Type B pancreatic cell (in vitro differentiated cells): ENCODE results near the gene NDUFA12. TPM values are rescaled to one million over a fixed set of nuclear protein-coding genes. Genes with fewer than 3 reads are reported as not detected.
"Not testable (repeated sequence)": the region's sequence is repeated elsewhere in the genome, so short reads cannot be mapped to it uniquely, and the experiment has no call there.

ENCODE experiments used
- DNase-seq: peaks from one replicate; pipeline ENCODE4 v3.0.0; 2021; ENCODE audit warnings: mixed read lengths; ENCODE audit not compliant: unreplicated experiment; ENCODE audit errors: extremely low spot score
- H3K27ac Mint-ChIP-seq: 2 replicates; pipeline ENCODE4 v1.8.0; 2021; ENCODE audit warnings: mild to moderate bottlenecking, mixed read lengths
- H3K27me3 Mint-ChIP-seq: 2 replicates; pipeline ENCODE4 v1.8.0; 2021; ENCODE audit warnings: mixed read lengths
- H3K36me3 Mint-ChIP-seq: 2 replicates; pipeline ENCODE4 v1.8.0; 2021; ENCODE audit warnings: mixed read lengths
- H3K4me1 Mint-ChIP-seq: one replicate; pipeline ENCODE4 v1.8.0; 2021; ENCODE audit warnings: mixed read lengths; ENCODE audit not compliant: unreplicated experiment
- H3K4me3 Mint-ChIP-seq: 2 replicates; pipeline ENCODE4 v1.8.0; 2021; ENCODE audit warnings: mild to moderate bottlenecking, mixed read lengths
- H3K9me3 Mint-ChIP-seq: 2 replicates; pipeline ENCODE4 v1.8.0; 2021; ENCODE audit warnings: mixed read lengths
- total RNA-seq: library from RNA; stranded (reverse); gene quantifications from 2 replicates; pipeline ENCODE4 v1.2.1, GENCODE V29; 2021; ENCODE audit warnings: low replicate concordance
- TF ChIP-seq, protein P1 (sequence below): fragments of 200-600 bp; sonication (generic); conservative IDR thresholded peaks from 2 replicates; pipeline ENCODE4 v1.5.0; 2021; ENCODE audit warnings: antibody characterized with exemption, mild to moderate bottlenecking

The NDUFA12 gene
- total RNA-seq, 1 donor from 2014 or later = 109 TPM

DNA sequence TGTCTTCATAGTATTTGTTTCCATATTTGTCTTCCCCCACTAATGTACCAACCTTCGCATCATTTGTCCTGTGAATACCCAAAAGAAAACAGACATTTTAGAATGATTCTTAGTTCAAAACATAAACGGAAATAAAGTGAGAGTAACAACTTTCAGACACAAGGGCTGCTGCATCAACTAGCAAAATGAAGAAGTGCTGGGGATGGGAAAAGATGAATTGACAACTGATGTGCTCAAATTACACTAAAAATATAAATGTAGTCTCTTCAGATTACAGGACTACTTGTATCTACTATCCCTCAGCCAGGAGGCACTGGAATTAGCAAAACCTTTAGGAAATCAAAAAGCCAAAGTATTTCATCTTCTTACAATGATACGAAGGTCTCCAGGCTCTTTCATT lies 743 bp downstream of the NDUFA12 start:
- peak overlapping the region; percentile 94 for H3K27ac Mint-ChIP-seq
- peaks cover 20% of the 10 kb centered on the region for H3K36me3 Mint-ChIP-seq
- no peaks in the 10 kb centered on the region for H3K27me3 Mint-ChIP-seq
- no peak for DNase-seq
- TF ChIP-seq, protein P1, sequence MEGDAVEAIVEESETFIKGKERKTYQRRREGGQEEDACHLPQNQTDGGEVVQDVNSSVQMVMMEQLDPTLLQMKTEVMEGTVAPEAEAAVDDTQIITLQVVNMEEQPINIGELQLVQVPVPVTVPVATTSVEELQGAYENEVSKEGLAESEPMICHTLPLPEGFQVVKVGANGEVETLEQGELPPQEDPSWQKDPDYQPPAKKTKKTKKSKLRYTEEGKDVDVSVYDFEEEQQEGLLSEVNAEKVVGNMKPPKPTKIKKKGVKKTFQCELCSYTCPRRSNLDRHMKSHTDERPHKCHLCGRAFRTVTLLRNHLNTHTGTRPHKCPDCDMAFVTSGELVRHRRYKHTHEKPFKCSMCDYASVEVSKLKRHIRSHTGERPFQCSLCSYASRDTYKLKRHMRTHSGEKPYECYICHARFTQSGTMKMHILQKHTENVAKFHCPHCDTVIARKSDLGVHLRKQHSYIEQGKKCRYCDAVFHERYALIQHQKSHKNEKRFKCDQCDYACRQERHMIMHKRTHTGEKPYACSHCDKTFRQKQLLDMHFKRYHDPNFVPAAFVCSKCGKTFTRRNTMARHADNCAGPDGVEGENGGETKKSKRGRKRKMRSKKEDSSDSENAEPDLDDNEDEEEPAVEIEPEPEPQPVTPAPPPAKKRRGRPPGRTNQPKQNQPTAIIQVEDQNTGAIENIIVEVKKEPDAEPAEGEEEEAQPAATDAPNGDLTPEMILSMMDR = no peak
- H3K4me3 Mint-ChIP-seq = peak overlapping the region; percentile 97
- peaks cover 13% of the 10 kb centered on the region for H3K9me3 Mint-ChIP-seq
- peaks cover 22% of the 10 kb centered on the region for H3K4me1 Mint-ChIP-seq

DNA sequence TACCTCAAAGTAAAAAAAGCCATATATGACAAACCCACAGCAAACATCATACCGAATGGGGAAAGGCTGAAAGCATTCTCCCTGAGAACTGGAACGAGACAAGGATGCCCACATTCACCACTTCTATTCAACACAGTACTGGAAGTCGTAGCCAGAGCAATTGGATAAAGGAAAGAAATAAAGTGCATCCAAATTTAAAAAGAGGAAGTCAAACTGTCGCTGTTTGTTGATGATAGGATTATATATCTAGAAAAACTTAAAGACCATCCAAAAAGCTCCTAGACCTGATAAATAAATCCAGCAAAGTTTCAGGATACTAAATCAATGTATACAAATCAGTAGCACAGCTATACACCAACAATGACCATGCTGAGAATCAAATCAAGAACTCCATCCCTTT lies 5.2 kb downstream of the NDUFA12 start:
- no peaks in the 10 kb centered on the region for H3K9me3 Mint-ChIP-seq
- no peak overlapping the region for H3K27ac Mint-ChIP-seq
- TF ChIP-seq, protein P1 = no peak
- H3K4me1 Mint-ChIP-seq = peaks cover 18% of the 10 kb centered on the region
- H3K36me3 Mint-ChIP-seq = peaks cover 22% of the 10 kb centered on the region
- no peak for DNase-seq
- H3K27me3 Mint-ChIP-seq = no peaks in the 10 kb centered on the region
- no peak overlapping the region for H3K4me3 Mint-ChIP-seq

GRCh38 chr12:94997726-94998125 lies 5.8 kb downstream of the NDUFA12 start:
- Mint-ChIP-seq H3K27ac (no peak overlapping the region), H3K4me3 (no peak overlapping the region), H3K4me1 (peaks cover 16% of the 10 kb centered on the region), H3K9me3 (no peaks in the 10 kb centered on the region), H3K27me3 (no peaks in the 10 kb centered on the region), H3K36me3 (peaks cover 21% of the 10 kb centered on the region)
- TF ChIP-seq, protein P1 = no peak
- DNase-seq = no peak

- TF ChIP-seq, protein P1 = no peak
- no peak for DNase-seq
- Mint-ChIP-seq H3K4me1 (peaks cover 13% of the 10 kb centered on the region), H3K9me3 (no peaks in the 10 kb centered on the region), H3K4me3 (no peak overlapping the region), H3K27me3 (no peaks in the 10 kb centered on the region), H3K27ac (peak overlapping the region; percentile 7), H3K36me3 (peaks cover 24% of the 10 kb centered on the region)
These were observed 6.4 kb downstream of the NDUFA12 start for GRCh38 chr12:94997061-94997460.

GRCh38 chr12:94994312-94994711 lies 9.2 kb downstream of the NDUFA12 start:
- Mint-ChIP-seq H3K27ac (no peak overlapping the region), H3K36me3 (peaks cover 19% of the 10 kb centered on the region), H3K27me3 (no peaks in the 10 kb centered on the region), H3K9me3 (no peaks in the 10 kb centered on the region), H3K4me3 (no peak overlapping the region), H3K4me1 (peaks cover 4% of the 10 kb centered on the region)
- TF ChIP-seq, protein P1 = no peak
- DNase-seq = no peak

- H3K9me3 Mint-ChIP-seq = not testable (repeated sequence)
These were observed 9.6 kb downstream of the NDUFA12 start for GRCh38 chr12:94993855-94994254.

More at GRCh38 chr12:94993855-94994254, 9.6 kb downstream of the NDUFA12 start:
- not testable (repeated sequence) for DNase-seq, H3K27ac Mint-ChIP-seq, H3K27me3 Mint-ChIP-seq, H3K4me1 Mint-ChIP-seq, H3K4me3 Mint-ChIP-seq
- H3K36me3 Mint-ChIP-seq = peaks cover 19% of the 10 kb centered on the region
